ENCODE data around the gene GDF2. TPM values are rescaled to one million over a fixed set of nuclear protein-coding genes. Genes with fewer than 3 reads are reported as not detected.

GDF2 gene
- total and polyA plus RNA-seq, 4 donors, result not detected

DNA sequence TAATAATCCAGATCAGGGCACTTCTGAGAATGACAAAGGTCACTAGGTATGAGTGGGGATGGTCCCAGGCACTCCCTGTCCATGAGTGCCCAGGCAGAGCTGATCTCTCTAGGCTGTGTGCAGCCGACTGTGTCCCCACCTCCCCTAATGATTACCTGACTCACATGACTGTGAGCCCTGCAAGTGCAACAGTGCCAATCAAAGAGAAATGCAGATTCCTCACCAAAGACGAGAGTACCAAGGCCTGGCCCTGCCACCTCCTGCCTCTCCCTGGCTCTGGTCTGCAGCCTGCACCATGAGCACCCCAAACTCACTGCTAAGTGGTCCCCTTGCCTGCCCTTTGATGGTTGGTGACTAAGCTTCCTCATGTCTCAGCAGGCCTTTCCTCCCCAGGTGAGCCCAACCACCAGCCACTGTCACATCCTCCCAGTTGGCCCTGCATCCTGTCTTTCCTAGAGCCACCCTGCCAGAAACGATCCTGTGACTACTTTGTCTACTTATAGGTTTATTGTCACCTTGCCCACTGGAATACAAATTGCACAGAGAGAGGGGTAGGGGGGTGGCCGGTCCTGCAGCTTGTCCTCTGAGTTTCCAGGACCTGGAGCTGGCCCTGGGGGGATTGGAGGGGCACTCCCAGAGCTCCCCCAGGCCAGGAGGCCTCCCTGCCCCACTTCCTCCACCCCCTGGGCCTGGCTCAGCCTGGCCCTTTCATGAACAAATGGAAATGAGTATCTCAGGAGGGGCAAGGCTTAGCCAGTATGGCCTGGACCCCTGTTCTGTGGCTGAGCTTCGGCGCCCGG, 44.7 kb upstream of the GDF2 start:
- Histone ChIP-seq H3K27me3 (ENCODE audit: control insufficient read depth in 3 of 3, insufficient read depth in 3 of 3, low read length in 2 of 3) (no peaks in the 10 kb centered on the region), H3K4me3 (no peak overlapping the region), H3K9ac (ENCODE audit: insufficient read depth in 1 of 2, low read length in 2 of 2) (no peak overlapping the region), H3K9me3 (ENCODE audit: control insufficient read depth in 4 of 4, insufficient read depth in 3 of 4, low read length in 3 of 4) (peaks cover 0 to 2% (median 0%) of the 10 kb centered on the region in 4 donors), H3K4me1 (ENCODE audit: control insufficient read depth in 5 of 5, insufficient read depth in 5 of 5, low read length in 5 of 5) (no peaks in the 10 kb centered on the region), H3K36me3 (ENCODE audit: control insufficient read depth in 4 of 4, insufficient read depth in 4 of 4, low read length in 4 of 4) (no peaks in the 10 kb centered on the region), H3K27ac (ENCODE audit: low read depth in 1 of 2, low read length in 1 of 2) (no peak overlapping the region)
- no peak for DNase-seq
- TF ChIP-seq, protein P1, sequence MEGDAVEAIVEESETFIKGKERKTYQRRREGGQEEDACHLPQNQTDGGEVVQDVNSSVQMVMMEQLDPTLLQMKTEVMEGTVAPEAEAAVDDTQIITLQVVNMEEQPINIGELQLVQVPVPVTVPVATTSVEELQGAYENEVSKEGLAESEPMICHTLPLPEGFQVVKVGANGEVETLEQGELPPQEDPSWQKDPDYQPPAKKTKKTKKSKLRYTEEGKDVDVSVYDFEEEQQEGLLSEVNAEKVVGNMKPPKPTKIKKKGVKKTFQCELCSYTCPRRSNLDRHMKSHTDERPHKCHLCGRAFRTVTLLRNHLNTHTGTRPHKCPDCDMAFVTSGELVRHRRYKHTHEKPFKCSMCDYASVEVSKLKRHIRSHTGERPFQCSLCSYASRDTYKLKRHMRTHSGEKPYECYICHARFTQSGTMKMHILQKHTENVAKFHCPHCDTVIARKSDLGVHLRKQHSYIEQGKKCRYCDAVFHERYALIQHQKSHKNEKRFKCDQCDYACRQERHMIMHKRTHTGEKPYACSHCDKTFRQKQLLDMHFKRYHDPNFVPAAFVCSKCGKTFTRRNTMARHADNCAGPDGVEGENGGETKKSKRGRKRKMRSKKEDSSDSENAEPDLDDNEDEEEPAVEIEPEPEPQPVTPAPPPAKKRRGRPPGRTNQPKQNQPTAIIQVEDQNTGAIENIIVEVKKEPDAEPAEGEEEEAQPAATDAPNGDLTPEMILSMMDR (IDR thresholded peaks at IDR 0.05; ENCODE audit: control extremely low read depth, extremely low read depth), result no peak
- 63 to 72% methylated on average over 7 of the region's 7 CpGs for WGBS, 2 donors
- no peak for ATAC-seq (ENCODE audit: insufficient read depth, low FRiP score)

GRCh38 chr10:47278152-47278473, 44.1 kb upstream of the GDF2 start:
- TF ChIP-seq, protein P1 (IDR thresholded peaks at IDR 0.05; ENCODE audit: control extremely low read depth, extremely low read depth), result no peak
- no peak overlapping the region for H3K27ac ChIP-seq (ENCODE audit: low read depth in 1 of 2, low read length in 1 of 2)
- 92 to 95% methylated on average over 15 of the region's 15 CpGs for WGBS, 2 donors

GRCh38 chr10:47278720-47279119, 43.5 kb upstream of the GDF2 start:
- no peak overlapping the region for H3K27ac ChIP-seq (ENCODE audit: low read depth in 1 of 2, low read length in 1 of 2)
- 87 to 92% methylated on average over 3 of the region's 3 CpGs for WGBS, 2 donors
- H3K36me3 ChIP-seq (ENCODE audit: control insufficient read depth in 4 of 4, insufficient read depth in 4 of 4, low read length in 4 of 4), result no peaks in the 10 kb centered on the region
- no peaks in the 10 kb centered on the region for H3K27me3 ChIP-seq (ENCODE audit: control insufficient read depth in 3 of 3, insufficient read depth in 3 of 3, low read length in 2 of 3)
- H3K4me3 ChIP-seq, result no peak overlapping the region
- H3K9ac ChIP-seq (ENCODE audit: insufficient read depth in 1 of 2, low read length in 2 of 2), result no peak overlapping the region
- DNase-seq (no peak), ATAC-seq (ENCODE audit: insufficient read depth, low FRiP score) (no peak)
- TF ChIP-seq, protein P1 (IDR thresholded peaks at IDR 0.05; ENCODE audit: control extremely low read depth, extremely low read depth), result no peak
- H3K4me1 ChIP-seq (ENCODE audit: control insufficient read depth in 5 of 5, insufficient read depth in 5 of 5, low read length in 5 of 5), result no peaks in the 10 kb centered on the region
- no peaks in the 10 kb centered on the region for H3K9me3 ChIP-seq (ENCODE audit: control insufficient read depth in 4 of 4, insufficient read depth in 3 of 4, low read length in 3 of 4)

More at GRCh38 chr10:47278152-47278473, 44.1 kb upstream of the GDF2 start:
- no peak for ATAC-seq (ENCODE audit: insufficient read depth, low FRiP score)
- Histone ChIP-seq H3K9me3 (ENCODE audit: control insufficient read depth in 4 of 4, insufficient read depth in 3 of 4, low read length in 3 of 4) (no peaks in the 10 kb centered on the region), H3K4me3 (no peak overlapping the region), H3K9ac (ENCODE audit: insufficient read depth in 1 of 2, low read length in 2 of 2) (no peak overlapping the region), H3K27me3 (ENCODE audit: control insufficient read depth in 3 of 3, insufficient read depth in 3 of 3, low read length in 2 of 3) (no peaks in the 10 kb centered on the region), H3K4me1 (ENCODE audit: control insufficient read depth in 5 of 5, insufficient read depth in 5 of 5, low read length in 5 of 5) (no peaks in the 10 kb centered on the region), H3K36me3 (ENCODE audit: control insufficient read depth in 4 of 4, insufficient read depth in 4 of 4, low read length in 4 of 4) (no peaks in the 10 kb centered on the region)
- no peak for DNase-seq

DNA sequence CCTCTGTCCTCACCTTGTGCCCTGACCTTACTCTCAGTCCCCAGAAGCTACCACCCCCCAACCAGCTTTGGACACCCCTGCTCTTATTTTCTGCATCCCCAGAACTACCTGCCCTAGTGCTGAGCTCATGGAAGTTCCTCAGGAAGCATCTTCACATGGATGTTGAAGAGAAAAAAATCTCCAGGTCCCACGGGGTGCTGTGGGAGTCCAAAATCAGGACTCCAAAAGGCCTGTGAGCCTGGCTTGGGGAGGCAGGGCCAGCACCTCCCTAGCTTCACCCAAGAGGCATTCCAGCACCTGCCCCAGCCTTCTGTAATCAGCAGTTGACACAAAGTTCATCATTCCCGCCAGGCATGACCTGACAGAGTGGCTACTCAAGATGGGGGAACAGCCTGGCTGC, 43.0 kb upstream of the GDF2 start:
- DNase-seq, result no peak
- H3K9me3 ChIP-seq (ENCODE audit: control insufficient read depth in 4 of 4, insufficient read depth in 3 of 4, low read length in 3 of 4), result no peaks in the 10 kb centered on the region
- no peak overlapping the region for H3K4me3 ChIP-seq
- H3K9ac ChIP-seq (ENCODE audit: insufficient read depth in 1 of 2, low read length in 2 of 2), result no peak overlapping the region
- H3K27me3 ChIP-seq (ENCODE audit: control insufficient read depth in 3 of 3, insufficient read depth in 3 of 3, low read length in 2 of 3), result no peaks in the 10 kb centered on the region
- no peak overlapping the region for H3K27ac ChIP-seq (ENCODE audit: low read depth in 1 of 2, low read length in 1 of 2)
- ATAC-seq (ENCODE audit: insufficient read depth, low FRiP score), result no peak
- H3K36me3 ChIP-seq (ENCODE audit: control insufficient read depth in 4 of 4, insufficient read depth in 4 of 4, low read length in 4 of 4), result no peaks in the 10 kb centered on the region
- H3K4me1 ChIP-seq (ENCODE audit: control insufficient read depth in 5 of 5, insufficient read depth in 5 of 5, low read length in 5 of 5), result no peaks in the 10 kb centered on the region
- WGBS, 2 donors, result 92 to 94% methylated on average over 2 of the region's 2 CpGs
- TF ChIP-seq, protein P1 (IDR thresholded peaks at IDR 0.05; ENCODE audit: control extremely low read depth, extremely low read depth), result no peak

Measured in lung (tissue), 12 donors.